ENCODE results near the gene LRRC8B.

LRRC8B gene

GRCh38 chr1:89532228-89532627, 7.6 kb downstream of the LRRC8B start:
- H3K27ac Mint-ChIP-seq = no peak overlapping the region
- H3K4me3 Mint-ChIP-seq = no peak overlapping the region

GRCh38 chr1:89532866-89533265, 8.2 kb downstream of the LRRC8B start:
- H3K36me3 Mint-ChIP-seq (ENCODE audit: low read depth) = peaks cover 29% of the 10 kb centered on the region
- no peak for DNase-seq
- H3K4me3 Mint-ChIP-seq = no peak overlapping the region
- TF ChIP-seq CTCF (IDR thresholded peaks at IDR 0.05) = no peak
- peaks cover 4% of the 10 kb centered on the region for H3K9me3 Mint-ChIP-seq
- no peak overlapping the region for H3K27ac Mint-ChIP-seq
- no peaks in the 10 kb centered on the region for H3K27me3 Mint-ChIP-seq (ENCODE audit: low read depth, poor library complexity)
- peaks cover 13% of the 10 kb centered on the region for H3K4me1 Mint-ChIP-seq

More at GRCh38 chr1:89532228-89532627, 7.6 kb downstream of the LRRC8B start:
- no peak for DNase-seq
- peaks cover 29% of the 10 kb centered on the region for H3K36me3 Mint-ChIP-seq (ENCODE audit: low read depth)
- TF ChIP-seq CTCF (IDR thresholded peaks at IDR 0.05) = no peak
- H3K4me1 Mint-ChIP-seq = peaks cover 13% of the 10 kb centered on the region
- peaks cover 4% of the 10 kb centered on the region for H3K9me3 Mint-ChIP-seq
- no peaks in the 10 kb centered on the region for H3K27me3 Mint-ChIP-seq (ENCODE audit: low read depth, poor library complexity)

- Mint-ChIP-seq H3K9me3 (peaks cover 4% of the 10 kb centered on the region), H3K27ac (no peak overlapping the region), H3K4me1 (peaks cover 17% of the 10 kb centered on the region), H3K27me3 (ENCODE audit: low read depth, poor library complexity) (no peaks in the 10 kb centered on the region), H3K36me3 (ENCODE audit: low read depth) (peaks cover 29% of the 10 kb centered on the region), H3K4me3 (no peak overlapping the region)
- no peak for TF ChIP-seq CTCF (IDR thresholded peaks at IDR 0.05)
- DNase-seq = no peak
These were observed 10.9 kb downstream of the LRRC8B start for GRCh38 chr1:89535537-89535936.

DNA sequence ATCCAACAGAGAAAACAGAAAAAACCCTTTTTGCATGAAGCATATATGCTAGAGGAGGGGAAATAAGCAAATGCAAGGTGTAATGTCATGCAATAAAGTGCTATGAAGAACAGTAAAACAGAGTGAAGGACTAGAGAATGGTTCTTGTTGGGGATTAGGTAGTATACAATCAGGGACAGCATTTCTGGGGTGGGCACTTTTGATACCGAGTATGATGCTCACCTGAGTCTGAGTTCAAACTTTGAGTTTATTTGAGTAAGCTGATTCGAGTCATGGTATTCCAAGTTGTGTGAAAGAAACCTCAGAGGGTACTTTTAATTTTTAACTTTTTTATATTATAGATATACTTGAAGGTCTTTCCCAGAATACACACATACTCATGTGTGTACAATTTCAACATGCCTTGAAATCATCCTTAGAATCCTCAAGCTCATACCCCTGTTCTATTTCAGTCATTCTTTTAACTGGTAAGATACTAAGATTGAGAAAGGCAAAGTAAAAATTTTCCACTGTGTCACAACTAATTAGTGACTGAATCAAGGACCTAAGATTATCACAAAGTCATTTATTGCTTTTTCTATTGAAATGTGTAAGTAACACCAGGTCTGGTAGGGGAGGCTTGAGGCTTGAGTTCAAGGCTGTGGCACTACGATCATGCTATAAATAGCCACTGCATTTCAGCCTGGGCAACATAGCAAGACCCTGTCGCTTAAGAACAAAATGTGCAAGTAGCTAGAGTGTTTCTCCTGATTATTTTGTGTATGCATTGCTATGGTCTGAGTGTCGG, 12.1 kb downstream of the LRRC8B start:
- TF ChIP-seq CTCF (IDR thresholded peaks at IDR 0.05) = no peak
- peaks cover 4% of the 10 kb centered on the region for H3K9me3 Mint-ChIP-seq
- peaks cover 10% of the 10 kb centered on the region for H3K4me1 Mint-ChIP-seq
- no peaks in the 10 kb centered on the region for H3K27me3 Mint-ChIP-seq (ENCODE audit: low read depth, poor library complexity)
- H3K27ac Mint-ChIP-seq = no peak overlapping the region
- DNase-seq = no peak
- peaks cover 26% of the 10 kb centered on the region for H3K36me3 Mint-ChIP-seq (ENCODE audit: low read depth)
- no peak overlapping the region for H3K4me3 Mint-ChIP-seq

GRCh38 chr1:89538361-89538760, 13.7 kb downstream of the LRRC8B start:
- Mint-ChIP-seq H3K4me3 (no peak overlapping the region), H3K27me3 (ENCODE audit: low read depth, poor library complexity) (no peaks in the 10 kb centered on the region), H3K36me3 (ENCODE audit: low read depth) (peaks cover 10% of the 10 kb centered on the region), H3K27ac (no peak overlapping the region), H3K4me1 (peaks cover 5% of the 10 kb centered on the region), H3K9me3 (no peaks in the 10 kb centered on the region)
- no peak for DNase-seq
- no peak for TF ChIP-seq CTCF (IDR thresholded peaks at IDR 0.05)

GRCh38 chr1:89539128-89539527, 14.5 kb downstream of the LRRC8B start:
- no peak for DNase-seq
- Mint-ChIP-seq H3K27me3 (ENCODE audit: low read depth, poor library complexity) (no peaks in the 10 kb centered on the region), H3K27ac (no peak overlapping the region), H3K9me3 (no peaks in the 10 kb centered on the region), H3K36me3 (ENCODE audit: low read depth) (peaks cover 9% of the 10 kb centered on the region), H3K4me3 (no peak overlapping the region), H3K4me1 (peaks cover 5% of the 10 kb centered on the region)
- no peak for TF ChIP-seq CTCF (IDR thresholded peaks at IDR 0.05)

Measured in nephron progenitor cell (in vitro differentiated cells).